D721Med (cell line): ENCODE results near the gene MIF4GD.

Source experiments
- DNase-seq: peaks from one replicate; pipeline ENCODE4 v3.0.0; 2011; ENCODE audit warnings: low spot score; ENCODE audit not compliant: insufficient read length
- FAIRE-seq: peaks from 2 replicates; lab custom pipeline; 2011; peaks lifted over from hg19 to GRCh38; lab: Jason Lieb, UNC
- TF ChIP-seq, protein P1 (sequence below): IDR thresholded peaks from 2 replicates; pipeline ENCODE4 v1.5.1; 2012; ENCODE audit warnings: mild to moderate bottlenecking, control low read depth; ENCODE audit not compliant: insufficient read depth; ENCODE audit errors: missing control alignments

MIF4GD gene

GRCh38 chr17:75241996-75242460, 29.0 kb downstream of the MIF4GD start:
- FAIRE-seq (no peak), DNase-seq (no peak)
- TF ChIP-seq, protein P1, sequence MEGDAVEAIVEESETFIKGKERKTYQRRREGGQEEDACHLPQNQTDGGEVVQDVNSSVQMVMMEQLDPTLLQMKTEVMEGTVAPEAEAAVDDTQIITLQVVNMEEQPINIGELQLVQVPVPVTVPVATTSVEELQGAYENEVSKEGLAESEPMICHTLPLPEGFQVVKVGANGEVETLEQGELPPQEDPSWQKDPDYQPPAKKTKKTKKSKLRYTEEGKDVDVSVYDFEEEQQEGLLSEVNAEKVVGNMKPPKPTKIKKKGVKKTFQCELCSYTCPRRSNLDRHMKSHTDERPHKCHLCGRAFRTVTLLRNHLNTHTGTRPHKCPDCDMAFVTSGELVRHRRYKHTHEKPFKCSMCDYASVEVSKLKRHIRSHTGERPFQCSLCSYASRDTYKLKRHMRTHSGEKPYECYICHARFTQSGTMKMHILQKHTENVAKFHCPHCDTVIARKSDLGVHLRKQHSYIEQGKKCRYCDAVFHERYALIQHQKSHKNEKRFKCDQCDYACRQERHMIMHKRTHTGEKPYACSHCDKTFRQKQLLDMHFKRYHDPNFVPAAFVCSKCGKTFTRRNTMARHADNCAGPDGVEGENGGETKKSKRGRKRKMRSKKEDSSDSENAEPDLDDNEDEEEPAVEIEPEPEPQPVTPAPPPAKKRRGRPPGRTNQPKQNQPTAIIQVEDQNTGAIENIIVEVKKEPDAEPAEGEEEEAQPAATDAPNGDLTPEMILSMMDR, result no peak

- no peak for FAIRE-seq
- no peak for DNase-seq
- TF ChIP-seq, protein P1, result no peak
Measured at GRCh38 chr17:75241502-75241901, 29.5 kb downstream of the MIF4GD start.

- no peak for DNase-seq
- FAIRE-seq, result no peak
- TF ChIP-seq, protein P1, result no peak
Measured at GRCh38 chr17:75241143-75241430, 29.9 kb downstream of the MIF4GD start.

DNA sequence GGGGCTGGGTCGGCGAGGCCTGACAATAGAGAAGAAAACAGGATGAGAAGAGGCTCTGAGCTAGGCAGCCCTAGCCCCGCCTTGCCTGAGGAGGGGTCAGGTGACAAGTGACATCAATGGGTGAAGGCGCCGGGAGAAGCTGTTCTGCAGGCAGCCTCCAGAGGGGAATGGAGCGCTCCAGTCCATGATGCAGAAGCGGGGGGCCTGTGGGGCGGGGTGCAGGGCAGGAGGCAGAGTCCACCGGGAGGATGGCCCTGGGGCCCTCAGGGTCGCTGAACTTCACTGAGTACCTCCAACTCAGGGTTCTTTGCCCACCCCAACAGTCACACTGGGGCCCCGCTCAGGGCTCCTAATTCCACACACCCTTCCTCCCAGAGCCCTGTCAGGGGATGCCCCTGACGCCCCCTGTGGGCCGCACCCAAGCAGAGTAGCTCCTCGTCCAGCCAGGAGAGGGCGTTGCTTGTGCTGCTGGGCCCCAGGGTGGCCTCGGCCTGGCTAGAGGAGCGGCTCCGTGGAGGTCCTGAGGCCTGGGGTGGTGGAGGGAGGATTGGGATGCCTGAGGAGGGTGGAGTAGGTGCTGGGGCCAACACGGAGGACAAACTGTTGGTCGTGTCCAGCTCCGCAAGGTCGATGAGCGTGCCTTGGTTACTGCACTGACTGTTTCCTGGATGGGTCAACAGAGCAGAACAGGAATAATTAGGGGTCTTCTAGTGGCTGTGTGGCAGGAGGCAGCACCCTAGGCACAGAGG, 30.5 kb downstream of the MIF4GD start:
- FAIRE-seq, result no peak

DNA sequence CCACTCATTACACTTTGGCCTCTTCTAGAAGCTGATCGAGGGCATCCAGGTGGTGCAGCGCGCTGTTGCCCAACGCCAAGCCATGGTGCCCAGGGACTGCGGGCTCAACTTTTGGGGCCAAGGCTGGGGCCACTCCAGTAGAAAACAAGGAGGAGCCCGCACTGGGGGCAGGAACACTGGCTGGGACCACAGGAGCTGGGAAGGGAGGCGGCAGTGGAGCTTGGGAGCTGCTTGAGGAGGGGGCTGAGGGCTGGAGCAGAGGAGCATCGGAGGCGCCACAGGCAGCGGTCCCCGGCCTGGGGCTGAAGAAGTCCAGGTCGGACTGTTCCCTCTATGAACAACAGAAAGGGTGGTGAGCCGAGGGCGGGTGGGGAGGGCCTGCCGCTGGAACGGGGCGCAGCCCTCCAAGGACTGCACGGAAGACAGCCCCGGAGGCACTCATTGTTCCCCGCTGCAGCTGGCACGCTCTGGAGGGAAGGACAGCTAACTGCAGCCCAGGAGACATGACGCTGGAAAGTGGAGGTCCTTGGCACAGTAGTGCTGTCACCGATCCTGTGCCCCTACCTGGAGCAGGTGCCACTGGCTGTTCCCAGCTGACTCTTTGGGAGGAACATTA, 31.1 kb downstream of the MIF4GD start:
- FAIRE-seq (no peak), DNase-seq (no peak)
- TF ChIP-seq, protein P1, result no peak

More for the DNA sequence above, 30.5 kb downstream of the MIF4GD start:
- DNase-seq, result peak; percentile 49
- TF ChIP-seq, protein P1, result peak; percentile 89

DNA sequence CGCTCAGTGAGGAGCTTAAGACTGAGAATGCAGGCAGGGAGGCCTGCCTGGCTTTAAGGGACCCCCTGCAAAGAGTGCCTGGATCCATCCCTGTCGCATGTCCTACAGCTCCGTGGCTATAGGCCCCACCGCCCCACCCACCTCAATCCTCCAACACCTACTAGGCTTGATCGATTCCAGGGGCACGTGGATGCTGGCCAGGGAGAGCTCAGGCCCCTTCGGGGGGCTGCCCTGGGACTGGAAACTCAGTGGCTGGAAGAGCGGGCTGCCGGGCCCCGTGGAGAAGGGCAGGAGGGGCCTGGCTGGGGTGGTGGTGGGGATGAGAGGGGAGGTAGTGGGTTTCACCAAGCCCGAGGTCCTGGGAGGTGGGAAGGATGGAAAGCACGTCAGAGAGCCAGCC, 31.8 kb downstream of the MIF4GD start:
- FAIRE-seq, result no peak
- DNase-seq, result no peak
- TF ChIP-seq, protein P1, result no peak

DNA sequence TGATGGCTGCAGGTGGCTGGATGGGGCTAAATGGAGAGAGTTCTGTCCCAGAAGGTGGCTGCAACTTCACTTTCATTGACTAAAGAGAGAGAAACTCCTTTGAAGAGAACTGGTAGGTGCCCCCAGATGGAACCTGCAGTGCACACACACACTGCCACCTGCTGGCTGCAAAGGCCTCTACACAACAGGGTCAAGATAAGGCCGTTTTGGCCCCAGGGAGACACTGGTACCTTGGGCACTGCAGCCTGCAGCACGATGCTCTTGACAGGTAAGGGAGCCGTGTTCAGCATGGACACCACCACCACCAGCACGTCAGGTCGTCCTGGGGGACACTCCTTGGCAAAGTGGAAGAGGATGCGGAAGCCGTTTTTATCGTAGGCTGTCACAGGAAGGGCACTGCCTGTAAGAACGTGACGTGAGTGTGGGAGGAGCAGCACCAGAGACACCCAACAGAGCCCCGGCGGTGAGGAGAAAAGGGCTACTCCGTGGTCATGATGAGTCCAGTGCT, 32.3 kb downstream of the MIF4GD start:
- DNase-seq (peak; percentile 80), FAIRE-seq (no peak)
- TF ChIP-seq, protein P1, result peak; percentile 92
